Type B pancreatic cell (in vitro differentiated cells): ENCODE data around the gene MST1R. TPM values are rescaled to one million over a fixed set of nuclear protein-coding genes. Genes with fewer than 3 reads are reported as not detected.
"Not testable (repeated sequence)": the region's sequence is repeated elsewhere in the genome, so short reads cannot be mapped to it uniquely, and the experiment has no call there.

Experiments
- DNase-seq: peaks from one replicate; pipeline ENCODE4 v3.0.0; 2021; ENCODE audit warnings: mixed read lengths; ENCODE audit not compliant: unreplicated experiment; ENCODE audit errors: extremely low spot score
- H3K27ac Mint-ChIP-seq: 2 replicates; pipeline ENCODE4 v1.8.0; 2021; ENCODE audit warnings: mild to moderate bottlenecking, mixed read lengths
- H3K27me3 Mint-ChIP-seq: 2 replicates; pipeline ENCODE4 v1.8.0; 2021; ENCODE audit warnings: mixed read lengths
- H3K36me3 Mint-ChIP-seq: 2 replicates; pipeline ENCODE4 v1.8.0; 2021; ENCODE audit warnings: mixed read lengths
- H3K4me1 Mint-ChIP-seq: one replicate; pipeline ENCODE4 v1.8.0; 2021; ENCODE audit warnings: mixed read lengths; ENCODE audit not compliant: unreplicated experiment
- H3K4me3 Mint-ChIP-seq: 2 replicates; pipeline ENCODE4 v1.8.0; 2021; ENCODE audit warnings: mild to moderate bottlenecking, mixed read lengths
- H3K9me3 Mint-ChIP-seq: 2 replicates; pipeline ENCODE4 v1.8.0; 2021; ENCODE audit warnings: mixed read lengths
- CTCF ChIP-seq: fragments of 200-600 bp; sonication (generic); conservative IDR thresholded peaks from 2 replicates; pipeline ENCODE4 v1.5.0; 2021; ENCODE audit warnings: antibody characterized with exemption, mild to moderate bottlenecking
- total RNA-seq: library from RNA; stranded (reverse); gene quantifications from 2 replicates; pipeline ENCODE4 v1.2.1, GENCODE V29; 2021; ENCODE audit warnings: low replicate concordance

Gene MST1R
- total RNA-seq, 1 donor from 2014 or later = 5.3 TPM

GRCh38 chr3:49927798-49928197 lies 24.1 kb upstream of the MST1R start:
- Mint-ChIP-seq H3K4me1 (peaks cover 9% of the 10 kb centered on the region), H3K4me3 (peak overlapping the region; percentile 92), H3K27ac (no peak overlapping the region), H3K9me3 (no peaks in the 10 kb centered on the region), H3K27me3 (no peaks in the 10 kb centered on the region), H3K36me3 (no peaks in the 10 kb centered on the region)
- no peak for TF ChIP-seq CTCF
- DNase-seq = no peak

- Mint-ChIP-seq H3K9me3 (no peaks in the 10 kb centered on the region), H3K27me3 (no peaks in the 10 kb centered on the region), H3K4me3 (no peak overlapping the region), H3K4me1 (peaks cover 9% of the 10 kb centered on the region), H3K36me3 (no peaks in the 10 kb centered on the region), H3K27ac (no peak overlapping the region)
- TF ChIP-seq CTCF = no peak
- no peak for DNase-seq
Observed at GRCh38 chr3:49926117-49926728, 22.6 kb upstream of the MST1R start.

GRCh38 chr3:49925485-49925884 lies 21.8 kb upstream of the MST1R start:
- Mint-ChIP-seq H3K9me3 (no peaks in the 10 kb centered on the region), H3K27me3 (no peaks in the 10 kb centered on the region), H3K27ac (no peak overlapping the region), H3K36me3 (no peaks in the 10 kb centered on the region), H3K4me1 (peaks cover 9% of the 10 kb centered on the region), H3K4me3 (no peak overlapping the region)
- TF ChIP-seq CTCF = no peak
- DNase-seq = no peak

- H3K4me3 Mint-ChIP-seq = no peak overlapping the region
- H3K36me3 Mint-ChIP-seq = peaks cover 5% of the 10 kb centered on the region
- peaks cover 4% of the 10 kb centered on the region for H3K4me1 Mint-ChIP-seq
- no peak for TF ChIP-seq CTCF
- H3K27ac Mint-ChIP-seq = no peak overlapping the region
- no peak for DNase-seq
- H3K9me3 Mint-ChIP-seq = no peaks in the 10 kb centered on the region
- no peaks in the 10 kb centered on the region for H3K27me3 Mint-ChIP-seq
Observed at GRCh38 chr3:49924683-49925082, 21.0 kb upstream of the MST1R start.

GRCh38 chr3:49917806-49918590 lies 14.3 kb upstream of the MST1R start:
- not testable (repeated sequence) for H3K9me3 Mint-ChIP-seq, H3K4me1 Mint-ChIP-seq

GRCh38 chr3:49916686-49917085 lies 13.0 kb upstream of the MST1R start:
- no peak for TF ChIP-seq CTCF
- H3K27ac Mint-ChIP-seq = no peak overlapping the region
- no peaks in the 10 kb centered on the region for H3K9me3 Mint-ChIP-seq
- peaks cover 13% of the 10 kb centered on the region for H3K36me3 Mint-ChIP-seq
- H3K4me3 Mint-ChIP-seq = no peak overlapping the region
- no peaks in the 10 kb centered on the region for H3K4me1 Mint-ChIP-seq
- DNase-seq = no peak
- H3K27me3 Mint-ChIP-seq = peaks cover 6% of the 10 kb centered on the region

More at GRCh38 chr3:49917806-49918590, 14.3 kb upstream of the MST1R start:
- DNase-seq, H3K36me3 Mint-ChIP-seq, H3K4me3 Mint-ChIP-seq, H3K27ac Mint-ChIP-seq, H3K27me3 Mint-ChIP-seq: not testable (repeated sequence)
